ENCODE measurements around the gene USP49.

DNA sequence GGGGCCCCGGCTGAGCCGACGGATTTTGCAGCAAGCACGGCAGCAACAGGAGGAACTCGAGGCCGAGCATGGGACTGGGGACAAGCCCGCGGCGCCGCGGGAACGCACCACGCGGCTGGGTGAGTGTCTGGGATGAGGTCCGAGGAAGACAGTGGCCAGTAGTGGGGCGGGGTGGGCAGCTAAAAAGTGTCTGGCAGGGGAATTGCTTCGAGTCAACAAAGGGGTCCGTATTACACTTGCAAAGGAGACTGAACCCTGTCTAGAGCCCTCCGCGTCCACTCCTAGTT is 26.5 kb upstream of the USP49 start:
- TF ChIP-seq GATA3 (IDR thresholded peaks at IDR 0.05; ENCODE audit: low read depth, low read length) (no peak), GATA2 (IDR thresholded peaks at IDR 0.05; ENCODE audit: low read depth, low read length) (no peak)
